Loucy (cell line): ENCODE results near the gene ZNF431.

ENCODE experiments used
- EZH2phosphoT487 ChIP-seq: fragments of 200-600 bp; IDR thresholded peaks from 2 replicates; pipeline ENCODE4 v1.6.1; 2018; ENCODE audit warnings: antibody characterized with exemption, mild to moderate bottlenecking, moderate library complexity, borderline replicate concordance
- TF ChIP-seq, protein P1 (sequence below): fragments of 200-600 bp; sonication (generic); conservative IDR thresholded peaks from 2 replicates; pipeline ENCODE4 v1.5.1; 2014; ENCODE audit warnings: mild to moderate bottlenecking, antibody characterized with exemption, low read length

DNA sequence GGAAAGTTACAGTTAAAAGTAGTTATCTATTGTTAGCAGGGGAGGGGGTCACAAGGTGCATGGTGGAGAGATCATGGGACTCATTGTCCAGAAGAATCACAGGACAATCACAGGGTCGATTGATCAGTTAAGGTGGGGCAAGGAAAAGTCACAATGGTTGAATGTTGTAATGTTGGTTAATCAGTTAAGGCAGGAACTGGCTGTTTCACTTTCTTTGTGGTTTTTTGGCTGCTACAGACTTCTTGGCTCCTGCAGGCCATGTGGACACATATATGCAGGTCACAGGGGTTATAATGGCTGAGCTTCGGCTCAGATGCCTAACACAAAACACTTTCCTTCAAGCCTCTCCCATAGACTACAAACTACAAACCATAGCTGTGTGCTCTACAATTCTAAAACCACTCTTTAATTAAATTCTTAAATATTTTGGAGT, 6.9 kb upstream of the ZNF431 start:
- TF ChIP-seq, protein P1, sequence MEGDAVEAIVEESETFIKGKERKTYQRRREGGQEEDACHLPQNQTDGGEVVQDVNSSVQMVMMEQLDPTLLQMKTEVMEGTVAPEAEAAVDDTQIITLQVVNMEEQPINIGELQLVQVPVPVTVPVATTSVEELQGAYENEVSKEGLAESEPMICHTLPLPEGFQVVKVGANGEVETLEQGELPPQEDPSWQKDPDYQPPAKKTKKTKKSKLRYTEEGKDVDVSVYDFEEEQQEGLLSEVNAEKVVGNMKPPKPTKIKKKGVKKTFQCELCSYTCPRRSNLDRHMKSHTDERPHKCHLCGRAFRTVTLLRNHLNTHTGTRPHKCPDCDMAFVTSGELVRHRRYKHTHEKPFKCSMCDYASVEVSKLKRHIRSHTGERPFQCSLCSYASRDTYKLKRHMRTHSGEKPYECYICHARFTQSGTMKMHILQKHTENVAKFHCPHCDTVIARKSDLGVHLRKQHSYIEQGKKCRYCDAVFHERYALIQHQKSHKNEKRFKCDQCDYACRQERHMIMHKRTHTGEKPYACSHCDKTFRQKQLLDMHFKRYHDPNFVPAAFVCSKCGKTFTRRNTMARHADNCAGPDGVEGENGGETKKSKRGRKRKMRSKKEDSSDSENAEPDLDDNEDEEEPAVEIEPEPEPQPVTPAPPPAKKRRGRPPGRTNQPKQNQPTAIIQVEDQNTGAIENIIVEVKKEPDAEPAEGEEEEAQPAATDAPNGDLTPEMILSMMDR: no peak
- TF ChIP-seq EZH2phosphoT487: no peak
